GM21447 (cell line): ENCODE measurements around the gene GLB1L3.
"Not testable (repeated sequence)": the region's sequence is repeated elsewhere in the genome, so short reads cannot be mapped to it uniquely, and the experiment has no call there.

ENCODE experiments used
- ATAC-seq: cut with Tn5 transposase; IDR thresholded peaks from one replicate; pipeline ENCODE4 v1.9.1; 2021; ENCODE audit not compliant: unreplicated experiment

Gene GLB1L3

GRCh38 chr11:134272381-134273316 is 3.5 kb upstream of the GLB1L3 start:
- no peak for ATAC-seq

- ATAC-seq = no peak
Measured at GRCh38 chr11:134273317-134273712, 2.9 kb upstream of the GLB1L3 start.

- no peak for ATAC-seq
Measured at GRCh38 chr11:134275188-134275533, 1.0 kb upstream of the GLB1L3 start.

GRCh38 chr11:134276396-134277182 is 410 bp downstream of the GLB1L3 start:
- no peak for ATAC-seq

GRCh38 chr11:134277183-134278001 is 1.2 kb downstream of the GLB1L3 start:
- no peak for ATAC-seq

- no peak for ATAC-seq
Measured at GRCh38 chr11:134278356-134278755, 2.2 kb downstream of the GLB1L3 start.

GRCh38 chr11:134281635-134282034 is 5.5 kb downstream of the GLB1L3 start:
- not testable (repeated sequence) for ATAC-seq

GRCh38 chr11:134282121-134283045 is 6.2 kb downstream of the GLB1L3 start:
- ATAC-seq = no peak

GRCh38 chr11:134283461-134284230 is 7.5 kb downstream of the GLB1L3 start:
- ATAC-seq = no peak

- not testable (repeated sequence) for ATAC-seq
Measured at GRCh38 chr11:134284349-134284748, 8.2 kb downstream of the GLB1L3 start.

- no peak for ATAC-seq
Measured at GRCh38 chr11:134287561-134287960, 11.4 kb downstream of the GLB1L3 start.

- ATAC-seq = no peak
Measured at GRCh38 chr11:134288486-134288885, 12.3 kb downstream of the GLB1L3 start.

GRCh38 chr11:134289167-134289566 is 13.0 kb downstream of the GLB1L3 start:
- no peak for ATAC-seq

- no peak for ATAC-seq
Measured at GRCh38 chr11:134289789-134290188, 13.6 kb downstream of the GLB1L3 start.

- ATAC-seq = no peak
Measured at GRCh38 chr11:134290646-134291045, 14.5 kb downstream of the GLB1L3 start.

- no peak for ATAC-seq
Measured at GRCh38 chr11:134291196-134291595, 15.0 kb downstream of the GLB1L3 start.

GRCh38 chr11:134292661-134293060 is 16.5 kb downstream of the GLB1L3 start:
- no peak for ATAC-seq

GRCh38 chr11:134293119-134294113 is 17.2 kb downstream of the GLB1L3 start:
- ATAC-seq = no peak
